DMS 273 (cell line): ENCODE measurements around the gene FBXL17.
"Not testable (repeated sequence)": the region's sequence is repeated elsewhere in the genome, so short reads cannot be mapped to it uniquely, and the experiment has no call there.

Experiments used
- DNase-seq: peaks from one replicate; lab custom pipeline; 2025; ENCODE audit not compliant: unreplicated experiment; lab: John Stamatoyannopoulos, UW

The FBXL17 gene

GRCh38 chr5:108312258-108312657 is 69.6 kb downstream of the FBXL17 start:
- no peak for DNase-seq

GRCh38 chr5:108311682-108312081 is 70.2 kb downstream of the FBXL17 start:
- DNase-seq: peak; percentile 3

DNA sequence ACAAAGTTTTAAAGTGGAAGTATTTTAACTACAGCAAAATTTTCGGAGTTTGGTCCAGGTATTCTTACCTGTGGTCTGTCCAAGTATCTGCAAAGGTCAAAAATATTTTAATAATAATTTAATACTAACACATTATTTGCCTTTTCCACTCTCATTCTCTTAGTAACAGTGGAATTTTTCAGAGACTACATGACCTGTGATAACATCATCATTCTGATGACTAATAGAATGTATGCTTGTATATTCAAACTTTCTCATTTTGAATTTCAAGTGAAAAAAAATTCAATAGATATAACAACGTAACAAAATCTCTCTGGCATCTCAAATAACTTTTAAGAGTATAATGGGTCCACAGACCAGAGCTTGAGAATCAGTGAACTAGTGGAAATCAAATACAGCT is 78.3 kb downstream of the FBXL17 start:
- no peak for DNase-seq

DNA sequence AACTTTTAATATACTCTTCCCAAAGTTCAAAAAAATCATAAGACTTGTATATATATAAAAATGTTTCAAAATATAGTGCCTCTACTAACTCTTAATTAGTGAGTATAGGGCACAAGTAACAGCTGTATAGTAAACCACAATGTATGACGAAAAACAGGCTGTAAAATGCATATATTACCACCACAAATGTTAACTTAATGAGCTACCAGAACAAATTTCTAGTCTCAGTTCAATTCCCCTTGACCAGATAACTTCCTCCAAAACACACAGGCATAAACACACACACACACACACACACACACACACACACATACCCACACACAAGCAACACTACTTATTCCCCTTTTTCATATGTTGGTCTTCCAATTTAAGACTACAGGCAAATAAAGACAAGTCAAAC is 78.8 kb downstream of the FBXL17 start:
- DNase-seq: no peak

DNA sequence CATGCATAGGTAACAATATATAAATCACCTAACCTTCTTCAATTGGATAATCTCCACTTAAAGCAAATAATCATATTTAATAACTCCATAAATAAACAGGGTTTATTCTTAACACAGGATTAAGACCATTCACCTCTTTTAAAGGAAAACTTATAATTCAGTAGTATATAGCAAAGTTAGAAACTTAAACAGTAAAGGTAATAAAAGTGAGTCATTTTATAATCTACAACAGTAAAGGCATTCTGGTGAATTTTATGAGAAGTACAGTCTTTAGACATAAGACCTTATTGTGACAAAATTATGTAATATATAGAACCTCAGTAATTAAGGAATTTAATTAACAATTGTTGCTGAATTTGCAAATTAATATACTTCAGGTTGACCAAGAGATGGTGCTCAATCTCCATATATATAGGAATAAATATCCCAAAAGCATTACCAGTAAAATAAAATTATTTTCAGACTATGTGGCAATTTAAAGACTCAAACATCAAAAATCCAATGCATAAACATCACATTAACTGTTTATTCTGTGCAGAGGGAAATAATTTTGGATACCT is 84.8 kb downstream of the FBXL17 start:
- DNase-seq: no peak

DNA sequence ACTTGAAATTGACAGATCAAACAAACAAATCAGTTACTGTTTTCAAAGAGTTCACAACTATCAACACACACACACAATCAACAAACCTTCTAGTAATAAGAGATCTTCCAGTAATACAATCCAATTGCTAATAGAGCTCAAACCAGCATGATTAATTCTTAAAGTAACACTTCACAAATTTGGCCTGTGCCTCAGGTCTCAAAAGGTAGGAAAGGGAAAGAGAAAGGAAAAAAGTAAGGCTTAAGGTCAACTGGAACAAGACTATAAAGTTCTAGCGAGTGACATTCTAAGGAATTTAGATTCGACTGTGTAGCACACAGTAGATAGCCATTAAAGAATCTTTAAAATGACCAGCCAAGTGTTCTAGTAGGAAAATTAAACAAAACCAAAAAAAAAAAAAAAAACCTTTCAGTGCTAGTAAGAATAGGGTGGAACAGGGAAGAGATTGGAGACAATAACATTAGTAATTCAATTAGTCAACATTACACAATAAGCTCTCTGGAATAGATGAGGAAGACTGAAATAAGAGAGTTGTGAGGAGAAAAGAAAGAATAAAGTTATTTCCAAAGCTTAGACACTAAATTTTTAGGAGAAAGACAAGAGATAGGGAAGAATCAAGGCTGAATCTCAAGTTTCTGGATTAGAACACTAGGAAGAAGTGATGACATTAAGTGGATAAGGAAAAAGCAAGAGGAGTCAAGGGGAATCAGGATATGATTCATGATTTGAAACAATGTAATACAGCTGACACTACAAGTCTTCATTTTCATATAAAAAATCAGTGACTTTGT is 86.1 kb downstream of the FBXL17 start:
- DNase-seq: no peak

DNA sequence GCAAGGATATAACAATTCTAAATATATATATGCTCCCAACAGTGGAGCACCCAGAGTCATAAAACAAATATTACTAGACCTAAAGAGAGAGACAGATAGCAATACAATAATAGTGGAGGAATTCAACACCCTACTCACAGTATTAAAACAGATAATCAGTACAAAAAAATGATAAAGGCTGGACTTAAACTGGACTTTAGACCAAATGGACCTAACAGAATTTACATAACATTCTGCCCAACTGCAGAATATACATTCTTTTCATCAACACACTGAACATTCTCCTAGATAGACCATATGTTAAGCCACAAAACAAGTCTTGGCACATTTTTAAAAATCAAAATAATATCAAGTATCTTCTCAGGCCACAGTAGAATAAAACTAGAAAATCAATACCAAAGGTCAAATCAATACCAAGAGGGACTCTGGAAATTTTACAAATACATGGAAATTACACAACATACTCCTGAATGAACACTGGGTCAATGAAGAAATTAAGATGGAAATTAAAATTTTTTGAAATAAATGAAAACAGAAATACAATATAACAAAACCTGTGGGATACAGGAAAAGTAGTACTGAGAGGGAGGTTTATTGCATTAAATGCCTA is 100.8 kb downstream of the FBXL17 start:
- no peak for DNase-seq

GRCh38 chr5:108280248-108280647 is 101.7 kb downstream of the FBXL17 start:
- DNase-seq: no peak

- no peak for DNase-seq
These were observed 103.3 kb downstream of the FBXL17 start for GRCh38 chr5:108278285-108279240.

DNA sequence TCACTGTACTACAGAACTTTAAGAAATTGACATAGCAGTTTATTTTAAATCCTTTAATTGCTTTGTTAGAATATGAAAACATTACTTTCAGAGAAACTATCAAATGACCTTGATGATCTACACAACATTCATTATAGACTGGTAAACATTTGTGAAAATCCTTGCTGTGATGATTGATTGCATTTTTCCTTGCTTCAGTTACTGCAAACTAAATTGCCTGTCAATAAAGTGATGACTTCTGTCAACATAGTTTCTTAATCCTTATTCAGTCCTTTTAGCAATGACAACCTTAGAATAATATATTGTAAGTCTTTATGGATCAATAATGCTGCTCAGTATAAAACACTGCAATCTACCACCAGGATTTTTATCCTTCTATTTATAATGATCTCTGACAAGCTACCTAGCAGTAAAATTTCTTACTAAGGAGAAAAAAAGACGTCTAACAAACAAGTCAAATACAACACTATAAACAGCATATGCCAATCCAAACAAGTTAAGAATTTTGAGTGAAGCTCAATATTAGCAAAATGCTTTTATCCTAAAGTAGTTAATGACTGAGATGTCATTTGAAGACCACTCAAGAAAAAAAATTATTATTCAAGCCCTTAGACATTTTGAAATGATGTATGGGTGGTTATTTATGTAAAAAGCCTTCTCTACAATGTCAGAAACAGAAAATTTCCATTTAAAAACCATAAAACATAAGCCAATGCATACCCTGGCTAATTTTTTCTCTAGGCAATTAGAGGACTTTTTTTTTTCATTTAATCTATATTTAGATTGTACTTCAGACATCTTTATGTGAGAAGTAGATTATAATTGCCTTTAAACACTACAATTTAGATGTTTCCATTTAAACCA is 105.5 kb downstream of the FBXL17 start:
- no peak for DNase-seq

DNA sequence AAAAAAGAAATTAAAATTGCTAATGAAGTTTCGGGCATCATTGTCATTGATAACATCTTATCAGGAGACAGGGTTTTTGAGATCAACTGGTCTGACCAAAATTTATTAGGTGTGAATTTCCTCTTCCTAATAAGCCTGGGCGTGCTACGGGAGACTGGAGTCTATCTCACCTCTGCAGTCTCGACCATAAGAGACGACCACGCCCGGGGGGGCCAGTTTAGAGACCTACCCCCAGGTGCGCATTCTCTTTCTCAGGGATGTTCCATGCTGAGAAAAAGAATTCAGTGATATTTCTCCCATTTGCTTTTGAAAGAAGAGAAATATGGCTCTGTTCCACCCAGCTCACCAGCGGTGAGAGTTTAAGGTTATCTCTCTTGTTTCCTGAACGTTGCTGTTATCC is 107.8 kb downstream of the FBXL17 start:
- DNase-seq: not testable (repeated sequence)

- no peak for DNase-seq
These were observed 110.8 kb downstream of the FBXL17 start for GRCh38 chr5:108271127-108271526.

DNA sequence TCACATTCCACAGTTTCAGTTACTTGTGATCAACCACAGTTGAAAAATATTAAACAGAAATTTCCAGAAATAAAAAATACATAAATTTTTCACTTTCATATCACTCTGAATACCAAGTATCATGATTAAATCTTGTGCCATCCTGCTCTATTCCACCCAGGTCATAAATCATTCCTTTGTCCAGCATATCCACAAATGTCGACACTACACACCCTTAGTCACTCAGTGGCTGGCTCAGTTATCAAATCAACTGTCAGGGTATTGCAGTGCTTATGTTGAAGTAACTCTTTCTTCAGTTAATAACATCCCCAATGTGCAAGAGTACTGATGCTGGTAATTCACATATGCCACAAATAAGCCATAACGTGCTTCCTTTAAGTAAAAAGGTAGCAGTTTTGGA is 115.7 kb downstream of the FBXL17 start:
- DNase-seq: no peak

GRCh38 chr5:108264533-108264932 is 117.4 kb downstream of the FBXL17 start:
- no peak for DNase-seq

DNA sequence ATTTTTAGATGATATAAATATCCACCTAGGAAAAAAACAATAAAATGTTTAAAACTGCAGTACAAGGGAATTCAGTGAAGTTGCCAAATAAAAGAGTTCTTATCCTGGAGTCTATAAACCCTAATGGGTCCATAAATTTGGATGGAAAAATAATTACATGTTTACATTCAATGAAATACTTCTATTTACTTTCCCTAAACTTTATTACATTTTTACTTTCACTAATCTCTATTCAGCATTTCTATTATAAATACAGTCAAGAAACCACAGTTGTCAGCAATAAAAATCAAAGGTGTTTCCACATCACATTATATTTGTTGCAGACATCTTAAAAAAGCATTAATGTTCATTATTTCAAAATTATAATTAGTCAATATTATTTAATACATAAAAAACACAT is 118.6 kb downstream of the FBXL17 start:
- no peak for DNase-seq

GRCh38 chr5:108260858-108261170 is 121.1 kb downstream of the FBXL17 start:
- no peak for DNase-seq

DNA sequence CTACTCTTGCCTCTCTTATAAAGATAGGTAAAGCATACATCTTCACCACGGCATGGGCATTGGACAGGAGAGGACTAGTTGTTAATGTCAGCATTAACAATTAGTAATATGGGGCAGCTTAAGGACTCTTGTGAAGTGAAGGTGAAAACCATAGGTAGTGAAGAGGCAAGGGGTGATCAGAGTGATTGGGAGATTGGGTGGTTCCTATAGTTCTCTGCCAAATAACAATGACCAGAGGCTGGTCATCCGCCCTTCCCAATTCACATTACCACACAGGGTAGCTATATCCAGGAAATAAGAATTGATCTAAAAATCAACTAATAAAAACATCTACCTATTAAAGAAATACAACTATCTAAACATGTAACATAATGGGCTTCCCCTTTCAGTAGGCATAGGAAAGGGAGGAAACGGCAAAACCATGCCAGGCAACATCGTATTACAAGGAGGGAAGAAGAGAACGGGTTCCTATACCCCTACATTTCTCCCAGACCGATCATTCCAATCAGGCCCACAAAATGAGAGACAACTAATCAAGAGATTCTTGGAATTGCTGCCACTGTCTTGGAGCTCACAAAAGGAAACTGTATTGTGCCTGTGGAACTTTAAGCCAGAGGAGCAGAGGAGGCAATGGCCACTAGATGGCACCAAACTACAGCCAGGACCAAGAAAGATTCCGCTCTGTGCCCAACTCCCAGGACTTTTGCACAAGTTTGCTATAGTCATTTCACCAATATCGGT is 121.6 kb downstream of the FBXL17 start:
- peak; percentile 86 for DNase-seq

DNA sequence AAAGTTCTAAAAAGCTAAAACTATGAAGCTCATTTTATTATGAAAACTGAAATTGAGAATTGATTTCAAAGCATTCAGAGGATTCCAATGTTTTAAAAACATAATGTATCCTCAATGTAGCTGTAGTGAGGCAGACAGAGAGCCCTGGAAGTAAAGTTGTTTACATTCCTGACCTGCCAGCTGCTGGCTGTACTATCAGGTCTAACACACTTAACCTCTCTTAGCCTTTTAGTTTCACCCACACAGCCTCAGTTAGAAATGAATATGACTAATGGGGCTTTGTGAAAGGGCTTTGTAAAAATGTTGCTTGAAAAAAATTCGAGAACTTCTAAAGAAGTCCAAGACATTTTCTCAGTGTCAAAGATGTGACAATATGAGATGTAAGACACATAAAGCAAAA is 122.6 kb downstream of the FBXL17 start:
- peak; percentile 6 for DNase-seq

DNA sequence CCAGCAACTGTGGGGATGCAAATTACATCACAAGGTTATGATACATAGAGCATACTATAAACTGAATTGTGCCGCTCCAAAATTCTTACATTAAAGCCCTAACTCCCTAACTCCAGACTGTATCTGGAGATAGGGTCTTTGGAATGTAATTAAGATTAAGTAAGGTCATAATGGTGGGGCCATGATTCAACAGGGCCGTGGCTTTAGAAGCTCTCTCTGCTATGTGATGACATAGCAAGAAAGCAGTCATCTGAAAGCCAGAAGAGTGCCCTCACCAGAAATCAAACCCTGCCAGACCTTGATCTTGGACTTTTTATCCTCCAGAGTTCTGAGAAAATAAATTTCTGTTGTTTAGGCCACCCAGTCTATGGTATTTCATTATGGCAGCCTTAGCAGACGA is 123.9 kb downstream of the FBXL17 start:
- DNase-seq: no peak

DNA sequence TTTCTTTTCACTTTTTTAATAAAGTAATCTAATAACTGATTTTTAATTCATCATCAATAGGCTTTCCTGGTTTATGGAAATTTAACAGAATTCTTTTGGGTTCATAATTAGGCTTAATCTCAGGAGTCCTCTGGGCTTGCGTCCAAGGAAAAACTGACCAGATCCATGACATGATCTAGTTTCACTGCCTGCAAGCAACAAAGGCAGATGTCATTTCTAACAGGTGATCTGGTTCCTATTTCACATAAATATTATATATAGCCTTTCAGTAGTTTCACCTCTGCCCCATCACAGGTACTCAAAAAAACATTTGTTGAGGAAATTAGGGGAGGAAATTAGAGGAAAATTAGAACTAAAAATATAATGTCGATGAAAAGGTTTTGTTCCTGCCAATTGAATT is 126.4 kb downstream of the FBXL17 start:
- DNase-seq: peak; percentile 21
